Neural crest cell (in vitro differentiated cells): ENCODE data around the gene MTHFD2L. TPM values are rescaled to one million over a fixed set of nuclear protein-coding genes. Genes with fewer than 3 reads are reported as not detected.
"Not testable (repeated sequence)": the region's sequence is repeated elsewhere in the genome, so short reads cannot be mapped to it uniquely, and the experiment has no call there.

Experiments
- DNase-seq: peaks from one replicate; pipeline ENCODE4 v3.0.0; 2021; ENCODE audit warnings: low read depth, mixed read lengths, low spot score
- H3K27ac Mint-ChIP-seq: one replicate; pipeline ENCODE4 v1.8.0; 2021; ENCODE audit warnings: mild to moderate bottlenecking, mixed read lengths; ENCODE audit not compliant: unreplicated experiment
- H3K27me3 Mint-ChIP-seq: 2 replicates; pipeline ENCODE4 v1.8.0; 2021; ENCODE audit warnings: low read depth, mild to moderate bottlenecking, mixed read lengths
- H3K36me3 Mint-ChIP-seq: 2 replicates; pipeline ENCODE4 v1.8.0; 2021; ENCODE audit warnings: low read depth, mild to moderate bottlenecking, mixed read lengths
- H3K4me1 Mint-ChIP-seq: 2 replicates; pipeline ENCODE4 v1.8.0; 2021; ENCODE audit warnings: mixed read lengths
- H3K4me3 Mint-ChIP-seq: one replicate; pipeline ENCODE4 v1.8.0; 2021; ENCODE audit warnings: mild to moderate bottlenecking, mixed read lengths
- H3K9me3 Mint-ChIP-seq: 2 replicates; pipeline ENCODE4 v1.8.0; 2021; ENCODE audit warnings: mixed read lengths
- total RNA-seq: library from RNA; stranded (reverse); gene quantifications from 2 replicates; pipeline ENCODE4 v1.2.1, GENCODE V29; 2021
- TF ChIP-seq, protein P1 (sequence below): fragments of 200-600 bp; sonication (generic); conservative IDR thresholded peaks from 2 replicates; pipeline ENCODE4 v1.5.0; 2021; ENCODE audit warnings: antibody characterized with exemption, mild to moderate bottlenecking

The MTHFD2L gene
- total RNA-seq, 1 donor from 2014 or later: 19.9 TPM

DNA sequence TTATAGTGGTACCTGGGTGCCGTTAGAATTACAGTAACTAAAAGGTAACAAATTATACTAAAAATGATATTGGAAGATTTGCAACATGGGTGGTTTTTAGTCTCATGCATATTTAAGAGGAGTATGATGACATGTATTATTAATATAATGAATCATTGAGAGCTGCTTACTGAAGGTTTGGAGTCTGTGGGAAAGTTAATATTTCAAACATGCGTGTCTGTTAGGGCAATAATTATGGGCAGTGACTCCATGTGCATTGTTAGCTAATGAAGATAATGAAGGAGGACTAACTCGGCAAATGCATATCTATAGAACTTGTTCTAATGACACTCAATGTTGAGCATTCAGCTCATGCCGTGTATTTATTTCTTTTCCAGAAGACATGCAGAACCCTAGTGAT lies 47.1 kb downstream of the MTHFD2L start:
- DNase-seq: no peak
- H3K4me1 Mint-ChIP-seq: no peaks in the 10 kb centered on the region
- TF ChIP-seq, protein P1, sequence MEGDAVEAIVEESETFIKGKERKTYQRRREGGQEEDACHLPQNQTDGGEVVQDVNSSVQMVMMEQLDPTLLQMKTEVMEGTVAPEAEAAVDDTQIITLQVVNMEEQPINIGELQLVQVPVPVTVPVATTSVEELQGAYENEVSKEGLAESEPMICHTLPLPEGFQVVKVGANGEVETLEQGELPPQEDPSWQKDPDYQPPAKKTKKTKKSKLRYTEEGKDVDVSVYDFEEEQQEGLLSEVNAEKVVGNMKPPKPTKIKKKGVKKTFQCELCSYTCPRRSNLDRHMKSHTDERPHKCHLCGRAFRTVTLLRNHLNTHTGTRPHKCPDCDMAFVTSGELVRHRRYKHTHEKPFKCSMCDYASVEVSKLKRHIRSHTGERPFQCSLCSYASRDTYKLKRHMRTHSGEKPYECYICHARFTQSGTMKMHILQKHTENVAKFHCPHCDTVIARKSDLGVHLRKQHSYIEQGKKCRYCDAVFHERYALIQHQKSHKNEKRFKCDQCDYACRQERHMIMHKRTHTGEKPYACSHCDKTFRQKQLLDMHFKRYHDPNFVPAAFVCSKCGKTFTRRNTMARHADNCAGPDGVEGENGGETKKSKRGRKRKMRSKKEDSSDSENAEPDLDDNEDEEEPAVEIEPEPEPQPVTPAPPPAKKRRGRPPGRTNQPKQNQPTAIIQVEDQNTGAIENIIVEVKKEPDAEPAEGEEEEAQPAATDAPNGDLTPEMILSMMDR: no peak
- H3K27me3 Mint-ChIP-seq: no peaks in the 10 kb centered on the region
- H3K9me3 Mint-ChIP-seq: no peaks in the 10 kb centered on the region
- no peak overlapping the region for H3K4me3 Mint-ChIP-seq
- no peak overlapping the region for H3K27ac Mint-ChIP-seq
- peaks cover 14% of the 10 kb centered on the region for H3K36me3 Mint-ChIP-seq

DNA sequence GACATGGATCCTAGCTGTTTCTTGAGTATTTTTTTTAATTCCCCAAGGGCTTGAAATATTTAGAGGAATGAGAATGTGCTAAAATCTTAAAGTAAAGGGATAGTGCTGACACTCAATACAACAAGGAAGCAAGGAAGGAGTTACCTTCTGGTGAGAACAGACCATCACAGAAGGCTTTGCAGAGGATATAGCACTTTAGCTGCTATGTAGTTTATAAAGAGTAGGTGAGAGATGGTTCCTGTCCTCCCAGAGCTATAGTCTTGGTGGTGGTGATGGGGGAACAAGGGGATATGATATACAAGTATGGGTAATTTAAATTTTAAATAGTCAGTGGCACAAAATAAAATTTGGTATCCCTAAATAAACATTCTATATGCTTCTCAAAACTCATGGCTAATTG lies 47.6 kb downstream of the MTHFD2L start:
- no peaks in the 10 kb centered on the region for H3K27me3 Mint-ChIP-seq
- H3K36me3 Mint-ChIP-seq: peaks cover 15% of the 10 kb centered on the region
- no peaks in the 10 kb centered on the region for H3K4me1 Mint-ChIP-seq
- no peak for DNase-seq
- no peak overlapping the region for H3K4me3 Mint-ChIP-seq
- TF ChIP-seq, protein P1: no peak
- no peaks in the 10 kb centered on the region for H3K9me3 Mint-ChIP-seq
- no peak overlapping the region for H3K27ac Mint-ChIP-seq

DNA sequence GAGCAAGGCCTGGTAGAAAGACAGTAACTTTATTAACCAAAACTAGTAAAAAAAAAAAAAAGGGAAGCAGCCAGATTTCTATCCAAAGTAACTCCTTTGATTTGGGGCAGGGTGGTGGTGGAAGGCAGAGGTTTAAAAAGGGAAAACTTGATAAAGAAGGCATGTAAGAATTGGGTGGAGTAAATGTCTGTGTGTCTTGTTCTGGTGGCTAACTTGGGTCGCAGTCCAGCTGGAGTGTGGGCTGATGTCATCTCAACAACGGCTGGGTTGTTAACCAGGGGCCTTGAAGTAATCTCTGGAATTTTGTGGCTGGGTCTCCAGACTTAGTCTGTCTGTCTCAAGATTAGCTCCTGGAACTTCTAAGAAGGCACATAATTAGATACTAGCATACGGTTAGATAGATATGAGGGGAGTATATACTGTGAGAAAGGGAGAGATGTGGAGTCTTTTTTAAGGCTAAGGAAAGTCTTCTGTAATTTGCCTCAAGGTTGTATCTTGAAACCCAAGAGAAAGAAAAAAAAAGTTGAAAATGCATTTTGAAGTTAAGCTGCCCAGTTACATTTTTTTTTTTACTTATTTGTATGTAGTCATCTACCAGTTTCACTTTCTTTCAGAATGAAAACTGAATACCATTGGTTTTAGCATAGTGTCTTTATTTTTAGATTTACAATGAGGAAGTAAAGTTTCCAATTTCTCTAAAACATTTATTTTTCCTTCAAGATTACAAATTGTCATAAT lies 48.3 kb downstream of the MTHFD2L start:
- H3K36me3 Mint-ChIP-seq: peaks cover 21% of the 10 kb centered on the region
- DNase-seq: no peak
- H3K9me3 Mint-ChIP-seq: peaks cover 7% of the 10 kb centered on the region
- TF ChIP-seq, protein P1: no peak
- no peak overlapping the region for H3K4me3 Mint-ChIP-seq
- H3K27ac Mint-ChIP-seq: no peak overlapping the region
- no peaks in the 10 kb centered on the region for H3K27me3 Mint-ChIP-seq
- H3K4me1 Mint-ChIP-seq: no peaks in the 10 kb centered on the region

DNA sequence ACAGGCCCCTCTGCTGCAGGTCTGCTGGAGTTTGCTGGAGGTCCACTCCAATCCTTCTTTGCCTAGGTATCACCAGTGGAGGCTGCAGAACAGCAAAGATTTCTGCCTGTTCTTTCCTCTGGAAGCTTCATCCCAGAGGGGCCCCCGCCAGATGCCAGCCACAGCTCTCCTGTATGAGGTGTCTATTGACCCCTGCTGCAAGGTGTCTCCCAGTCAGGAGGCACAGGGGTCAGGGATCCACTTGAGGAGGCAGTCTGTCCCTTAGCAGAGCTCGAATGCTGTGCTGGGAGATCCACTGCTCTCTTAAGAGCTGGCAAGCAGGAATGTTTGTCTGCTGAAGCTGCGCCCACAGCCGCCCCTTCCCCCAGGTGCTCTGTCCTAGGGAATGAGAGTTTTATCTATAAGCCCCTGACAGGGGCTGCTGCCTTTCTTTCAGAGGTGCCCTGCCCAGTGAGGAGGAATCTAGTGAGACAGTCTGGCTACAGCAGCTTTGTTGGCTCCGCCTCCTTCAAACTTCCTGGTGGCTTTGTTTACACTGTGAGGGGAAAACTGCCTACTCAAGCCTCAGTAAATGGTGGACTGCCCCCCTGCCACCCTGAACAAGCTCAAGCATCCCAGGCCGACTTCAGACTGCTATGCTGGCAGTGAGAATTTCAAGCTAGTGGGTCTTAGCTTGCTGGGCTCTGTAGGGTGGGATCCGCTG lies 56.7 kb downstream of the MTHFD2L start:
- H3K4me1 Mint-ChIP-seq, DNase-seq, H3K27me3 Mint-ChIP-seq, H3K27ac Mint-ChIP-seq, H3K4me3 Mint-ChIP-seq: not testable (repeated sequence)
- Mint-ChIP-seq H3K9me3 (peaks cover 26% of the 10 kb centered on the region), H3K36me3 (peaks cover 37% of the 10 kb centered on the region)

DNA sequence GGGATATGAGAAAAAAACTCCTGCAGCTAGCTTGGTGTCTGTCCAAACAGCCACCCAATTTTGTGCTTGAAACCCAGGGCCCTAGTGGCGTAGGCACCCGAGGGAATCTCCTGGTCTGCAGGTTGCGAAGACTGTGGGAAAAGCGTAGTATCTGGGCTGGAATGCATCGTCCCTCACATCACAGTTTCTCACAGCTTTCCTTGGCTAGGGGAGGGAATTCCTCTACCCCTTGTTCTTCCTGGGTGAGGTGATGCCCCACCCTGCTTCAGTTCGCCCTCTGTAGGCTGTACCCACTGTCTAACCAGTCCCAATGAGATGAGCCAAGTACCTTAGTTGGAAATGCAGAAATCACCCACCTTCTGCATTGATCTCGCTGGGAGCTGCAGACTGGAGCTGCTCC lies 57.3 kb downstream of the MTHFD2L start:
- H3K4me1 Mint-ChIP-seq, H3K4me3 Mint-ChIP-seq, H3K27me3 Mint-ChIP-seq, H3K27ac Mint-ChIP-seq, DNase-seq: not testable (repeated sequence)
- H3K9me3 Mint-ChIP-seq: peaks cover 26% of the 10 kb centered on the region
- peaks cover 32% of the 10 kb centered on the region for H3K36me3 Mint-ChIP-seq

DNA sequence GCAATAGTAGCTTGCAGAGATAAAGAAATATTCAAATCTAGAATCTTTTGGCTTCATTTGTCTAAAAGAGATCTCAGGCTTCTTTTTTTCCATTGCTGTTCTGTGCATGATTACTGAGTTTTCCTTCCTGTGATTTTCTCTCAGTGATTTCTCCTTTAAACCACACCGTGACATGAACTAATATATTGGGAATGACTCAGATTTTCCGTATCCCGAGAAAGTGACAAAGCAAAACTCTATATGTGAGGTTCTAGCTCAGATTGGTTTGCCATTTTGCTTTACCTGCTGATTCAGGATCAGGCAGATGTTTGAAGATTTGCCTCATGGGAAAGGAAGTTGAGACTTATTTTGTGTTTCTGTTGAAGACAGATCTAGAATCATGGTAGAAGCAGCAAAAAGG lies 59.4 kb downstream of the MTHFD2L start:
- TF ChIP-seq, protein P1: no peak
- Mint-ChIP-seq H3K4me1 (peaks cover 4% of the 10 kb centered on the region), H3K27ac (no peak overlapping the region), H3K27me3 (no peaks in the 10 kb centered on the region), H3K36me3 (peaks cover 15% of the 10 kb centered on the region), H3K9me3 (peaks cover 9% of the 10 kb centered on the region), H3K4me3 (no peak overlapping the region)
- DNase-seq: no peak
